K562 (cell line): ENCODE data around the gene ASPG. TPM values are rescaled to one million over a fixed set of nuclear protein-coding genes. Genes with fewer than 3 reads are reported as not detected.

ENCODE experiments used
- ATAC-seq: fragments of 200-7000 bp; cut with Tn5 transposase; 3 replicates; pipeline ENCODE4 v1.9.1; 2020; ENCODE audit warnings: moderate library complexity
- BruUV-seq: library from RNA; stranded (reverse); fragments of 400-500 nt; replicated peaks from 2 replicates; lab custom pipeline; 2021; lab: Mats Ljungman, UMichigan
- CTCF ChIA-PET: fragments of 300-600 bp; formaldehyde crosslinking; extraction: SDS; loops from one replicate; lab custom pipeline; 2021; ENCODE audit warnings: low intra/inter-chr PET ratio; lab: Yijun Ruan, JAX
- POLR2A ChIA-PET: fragments of 300-600, 350-650 bp; sonication (Branson Sonifier 250); formaldehyde crosslinking; extraction: SDS; loops from one replicate; lab custom pipeline; 2021; ENCODE audit warnings: antibody characterized with exemption, inconsistent platforms; lab: Yijun Ruan, JAX
- DNase-seq, 4 experiments: peaks; one replicate each; pipeline versions ENCODE4 v3.0.0 to v3.0.0-alpha.2; 2011 to 2018; ENCODE audit warnings: low spot score in 3 of 4, mixed read lengths in 3 of 4; ENCODE audit errors: extremely low read depth in 1 of 4
- FAIRE-seq: peaks from 2 replicates; lab custom pipeline; 2011; peaks lifted over from hg19 to GRCh38; lab: Jason Lieb, UNC
- H2AFZ ChIP-seq: 2 replicates; pipeline ENCODE4 v1.6.0; 2011; ENCODE audit warnings: low read depth, low read length, control low read depth, inconsistent platforms
- H3K27ac ChIP-seq: fragments of 200-600 bp; 3 replicates; pipeline ENCODE4 v1.8.0; 2011; ENCODE audit warnings: low read depth, mild to moderate bottlenecking, control low read depth, inconsistent platforms, low read length, moderate library complexity, mixed read lengths; ENCODE audit errors: extremely low read depth
- H3K27me3 ChIP-seq, 2 experiments: fragments of 300-600 bp in 1 of 2; 2 replicates in 1 of 2; 3 replicates in 1 of 2; pipeline versions ENCODE4 v1.6.0 to v1.8.0; 2011; ENCODE audit warnings: inconsistent platforms in 2 of 2, low read length in 2 of 2, mild to moderate bottlenecking in 1 of 2, mixed read lengths in 1 of 2, moderate library complexity in 1 of 2; ENCODE audit not compliant: control insufficient read depth in 2 of 2, insufficient read depth in 2 of 2
- H3K36me3 ChIP-seq: fragments of 300-600 bp; 3 replicates; pipeline ENCODE4 v1.8.0; 2011; ENCODE audit warnings: mild to moderate bottlenecking, low read length, inconsistent platforms; ENCODE audit not compliant: control insufficient read depth, insufficient read depth
- H3K4me1 ChIP-seq, 2 experiments: fragments of 200-600 bp in 1 of 2; replicated peaks in 1 of 2; 2 replicates in 1 of 2; 3 replicates in 1 of 2; pipeline versions ENCODE4 v1.5.1 to v1.8.0; 2011; ENCODE audit warnings: inconsistent platforms in 2 of 2, low read length in 2 of 2, mild to moderate bottlenecking in 1 of 2, mixed read lengths in 1 of 2, moderate library complexity in 1 of 2; ENCODE audit not compliant: control insufficient read depth in 2 of 2, insufficient read depth in 2 of 2
- H3K4me2 ChIP-seq: 2 replicates; pipeline ENCODE4 v1.6.1; 2011; ENCODE audit warnings: low read length, control low read depth, inconsistent platforms, mixed read lengths; ENCODE audit not compliant: insufficient read depth
- H3K4me3 ChIP-seq: fragments of 200-600 bp; sonication (generic), shearing (Covaris generic); 2 replicates; pipeline ENCODE4 v1.5.1; 2016; ENCODE audit warnings: control low read depth, inconsistent platforms
- H3K79me2 ChIP-seq: fragments of 200-600 bp; 3 replicates; pipeline ENCODE4 v1.8.0; 2011; ENCODE audit warnings: low read length, inconsistent platforms; ENCODE audit not compliant: control insufficient read depth, insufficient read depth
- H3K9ac ChIP-seq, 2 experiments: 2 replicates each; pipeline versions ENCODE4 v1.6.0 to v1.6.1; 2011; ENCODE audit warnings: low read depth in 2 of 2, low read length in 2 of 2, control low read depth in 1 of 2, inconsistent platforms in 1 of 2, mild to moderate bottlenecking in 1 of 2, mixed read lengths in 1 of 2; ENCODE audit not compliant: insufficient read depth in 1 of 2
- H3K9me1 ChIP-seq: one replicate; pipeline ENCODE4 v1.6.0; 2011; ENCODE audit warnings: inconsistent platforms, mild to moderate bottlenecking, low read length, moderate library complexity; ENCODE audit not compliant: control insufficient read depth, insufficient read depth
- H3K9me3 ChIP-seq: replicated peaks from 2 replicates; pipeline ENCODE4 v1.5.1; 2011; ENCODE audit warnings: low read depth, low read length, inconsistent platforms; ENCODE audit not compliant: control insufficient read depth, insufficient read depth
- H4K20me1 ChIP-seq: replicated peaks from 2 replicates; pipeline ENCODE4 v1.6.1; 2011; ENCODE audit warnings: low read length, inconsistent platforms, mixed read lengths; ENCODE audit not compliant: control insufficient read depth, insufficient read depth
- ATF3 ChIP-seq, 2 experiments: fragments of 450-650 bp in 1 of 2; sonication (generic) in 1 of 2; formaldehyde crosslinking in 1 of 2; IDR thresholded peaks in 1 of 2; conservative IDR thresholded peaks in 1 of 2; 2 replicates each; pipeline versions ENCODE4 v1.6.1 to v1.8.1; 2016 to 2023; ENCODE audit warnings: mild to moderate bottlenecking in 2 of 2, moderate library complexity in 2 of 2, inconsistent platforms in 1 of 2, missing genetic modification reagents in 1 of 2
- E2F8 ChIP-seq: fragments of 450-650 bp; IDR thresholded peaks from 2 replicates; pipeline ENCODE4 v1.7.1; 2018; ENCODE audit warnings: mild to moderate bottlenecking, low read depth; ENCODE audit not compliant: partially characterized antibody
- HMG20B ChIP-seq: fragments of 250-450 bp; sonication (Bioruptor Pico); IDR thresholded peaks from 2 replicates; pipeline ENCODE4 v1.5.0; 2021; ENCODE audit warnings: mild to moderate bottlenecking
- NBN ChIP-seq: fragments of 450-650 bp; IDR thresholded peaks from 2 replicates; pipeline ENCODE4 v1.6.1; 2016; ENCODE audit warnings: low read depth, mild to moderate bottlenecking
- NCOA6 ChIP-seq: fragments of 450-650 bp; IDR thresholded peaks from 2 replicates; pipeline ENCODE4 v1.6.1; 2017; ENCODE audit warnings: mild to moderate bottlenecking
- RBM17 ChIP-seq: fragments of 200-400 bp; formaldehyde crosslinking; IDR thresholded peaks from 2 replicates; pipeline ENCODE4 v1.6.1; 2017; ENCODE audit warnings: low read depth, mild to moderate bottlenecking, low read length, borderline replicate concordance
- RHOXF2B ChIP-seq: fragments of 250-450 bp; sonication (Bioruptor Pico); conservative IDR thresholded peaks from 2 replicates; pipeline ENCODE4 v1.5.1; 2021
- SRSF1 ChIP-seq: fragments of 200-400 bp; formaldehyde crosslinking; IDR thresholded peaks from 2 replicates; pipeline ENCODE4 v1.6.1; 2017; ENCODE audit warnings: mild to moderate bottlenecking, low read depth, low read length, moderate library complexity
- STAT5B ChIP-seq: fragments of 250-450 bp; sonication (Bioruptor Pico); IDR thresholded peaks from 2 replicates; pipeline ENCODE4 v1.8.0; 2021; ENCODE audit warnings: mild to moderate bottlenecking, inconsistent platforms
- U2AF1 ChIP-seq: fragments of 200-400 bp; formaldehyde crosslinking; optimal IDR thresholded peaks from 2 replicates; pipeline ENCODE3; 2017; ENCODE audit warnings: mild to moderate bottlenecking, low read depth, low read length, moderate library complexity
- ZHX1 ChIP-seq: fragments of 150-350 bp; conservative IDR thresholded peaks from 2 replicates; pipeline ENCODE4 v1.6.1; 2014; ENCODE audit warnings: low read length
- ZKSCAN3 ChIP-seq: fragments of 250-450 bp; sonication (Bioruptor Pico); IDR thresholded peaks from 2 replicates; pipeline ENCODE4 v1.4.0; 2020
- ZNF316 ChIP-seq: fragments of 450-650 bp; IDR thresholded peaks from 2 replicates; pipeline ENCODE4 v1.6.1; 2016
- ZNF431 ChIP-seq: sonication (generic); formaldehyde crosslinking; IDR thresholded peaks from 2 replicates; pipeline ENCODE4 v1.8.0; 2022; ENCODE audit warnings: mild to moderate bottlenecking, missing genetic modification reagents
- ZNF77 ChIP-seq: fragments of 250-450 bp; sonication (Bioruptor Pico); IDR thresholded peaks from 2 replicates; pipeline ENCODE4 v1.5.0; 2020
- WGBS: fragments of 100-300 bp; shearing (Covaris generic); methylation state at CpG from one replicate; pipeline ENCODE4 v1.1.6; 2016; ENCODE audit warnings: low coverage, mixed read lengths; ENCODE audit not compliant: insufficient coverage; ENCODE audit errors: missing lambda C conversion rate; 5-methylcytosine and 5-hydroxymethylcytosine counted together
- in situ Hi-C: fragments of 300-500 bp; cut with MboI; formaldehyde crosslinking; loops from 4 replicates; pipeline ENCODE4 v1.15.0; 2018; ENCODE audit warnings: inconsistent platforms, mixed read lengths
- intact Hi-C: fragments of 100-400 bp; cut with micrococcal nuclease; formaldehyde crosslinking; loops from 2 replicates; pipeline ENCODE4 v1.14.2; 2022
- polyA plus RNA-seq, 8 experiments: library from polyadenylated mRNA; depleted of rRNA in 4 of 8; stranded (reverse) in 5 of 8; unstranded in 3 of 8; fragments of >200 nt; fragmentation: Nextera tagmentation in 2 of 8; fragmentation: Illumina TruSeq in 1 of 8; extraction: Ambion mirVana in 2 of 8; extraction: Trizol in 1 of 8; gene quantifications; 2 replicates each; pipeline versions ENCODE4 v1.2.1 to v1.2.3, GENCODE V29; 2011 to 2014; ENCODE audit warnings: inconsistent platforms in 1 of 8, missing spikeins in 1 of 8
- total RNA-seq, 7 experiments: library from RNA; depleted of rRNA in 6 of 7; stranded (reverse); fragments of >200 nt in 6 of 7; fragmentation: Illumina TruSeq in 2 of 7; extraction: Trizol in 2 of 7; gene quantifications; 2 replicates each; pipeline versions ENCODE4 v1.2.1 to v1.2.3, GENCODE V29; 2011 to 2021; ENCODE audit warnings: low replicate concordance in 1 of 7

The ASPG gene
- total and polyA plus RNA-seq, 9 of the 15 experiments (the other 6 are each of a cell fraction or from before 2014, with no cell fraction given), result 0.18 TPM; not detected in 8

- peaks cover 0 to 25% of the 10 kb centered on the region in 2 experiments; a peak in 1 of 5 replicates for H3K27me3 ChIP-seq
- H3K4me1 ChIP-seq, result peaks cover 0 to 5% of the 10 kb centered on the region in 2 experiments; a peak in 2 of 5 replicates
- no peaks in the 10 kb centered on the region for H4K20me1 ChIP-seq
- no peaks in the 10 kb centered on the region for H3K9me1 ChIP-seq
- 4% methylated on average over 15 of the region's 16 CpGs for WGBS
- DNase-seq (no peak), FAIRE-seq (no peak), ATAC-seq (no peak)
- H3K4me2 ChIP-seq, result no peak overlapping the region
- no TSS peak for BruUV-seq
- H3K9ac ChIP-seq, result no peak overlapping the region
- H2AFZ ChIP-seq, result no peak overlapping the region
- POLR2A ChIA-PET, result interaction anchor here (0.6 kb wide), 1 partner anchor 479 kb away, joined by 4 read pairs; no protein-coding TSS in a partner anchor
- no peak for TF ChIP-seq ZNF431 (CRISPR knock-in tag)
- no peak for TF ChIP-seq ZNF316
- no peak for TF ChIP-seq NBN
- TF ChIP-seq SRSF1, result no peak
- no peak for TF ChIP-seq E2F8
- no peak for TF ChIP-seq ATF3 (IDR thresholded peaks at IDR 0.05)
- TF ChIP-seq ATF3 (CRISPR knock-in tag; conservative IDR thresholded peaks at IDR 0.05), result no peak
- no peak for TF ChIP-seq ZNF77
- no peak for TF ChIP-seq RHOXF2B (CRISPR knock-in tag)
- no peak for TF ChIP-seq U2AF1
- TF ChIP-seq ZKSCAN3 (CRISPR knock-in tag), result no peak
- TF ChIP-seq HMG20B (CRISPR knock-in tag), result no peak
- no peak for TF ChIP-seq STAT5B (CRISPR knock-in tag)
- TF ChIP-seq RBM17, result no peak
- no peak for TF ChIP-seq NCOA6
- no peak for TF ChIP-seq ZHX1
- H3K4me3 ChIP-seq, result no peak overlapping the region
- no peaks in the 10 kb centered on the region for H3K9me3 ChIP-seq
- H3K79me2 ChIP-seq, result no peaks in the 10 kb centered on the region
- intact Hi-C loops, result no loop called here
- CTCF ChIA-PET, result no interaction called here
- in situ Hi-C loops, result no loop called here
- no peaks in the 10 kb centered on the region for H3K36me3 ChIP-seq
- no peak overlapping the region for H3K27ac ChIP-seq
Measured at GRCh38 chr14:104101086-104101621, 15.7 kb downstream of the ASPG start.
